Parathyroid adenoma (tissue), 2 donors: ENCODE results near the gene PHTF2.

Experiments used
- H2AFZ ChIP-seq: fragments of 300-600 bp; sonication (generic); one replicate; pipeline ENCODE4 v1.7.0; 2017; ENCODE audit warnings: antibody characterized with exemption, mild to moderate bottlenecking
- H3K27ac ChIP-seq: fragments of 300-600 bp; sonication (generic); one replicate; pipeline ENCODE4 v1.7.0; 2017
- H3K27me3 ChIP-seq: fragments of 300-600 bp; sonication (generic); one replicate; pipeline ENCODE4 v1.7.0; 2017; ENCODE audit warnings: low read length; ENCODE audit not compliant: control insufficient read depth, insufficient read depth
- H3K36me3 ChIP-seq: fragments of 300-600 bp; sonication (generic); one replicate; pipeline ENCODE4 v1.7.0; 2017; ENCODE audit warnings: low read length; ENCODE audit not compliant: control insufficient read depth, insufficient read depth
- H3K4me1 ChIP-seq: fragments of 300-600 bp; sonication (generic); one replicate; pipeline ENCODE4 v1.7.0; 2017; ENCODE audit warnings: control low read depth
- H3K4me2 ChIP-seq: fragments of 300-600 bp; sonication (generic); one replicate; pipeline ENCODE4 v1.7.0; 2017; ENCODE audit warnings: low read length
- H3K4me3 ChIP-seq: fragments of 300-600 bp; sonication (generic); one replicate; pipeline ENCODE4 v1.7.0; 2017; ENCODE audit warnings: low read depth, low read length
- H3K79me2 ChIP-seq: fragments of 300-600 bp; sonication (generic); one replicate; pipeline ENCODE4 v1.7.0; 2017; ENCODE audit warnings: control low read depth
- H3K9ac ChIP-seq: fragments of 300-600 bp; sonication (generic); one replicate; pipeline ENCODE4 v1.7.0; 2017; ENCODE audit warnings: mild to moderate bottlenecking
- H3K9me3 ChIP-seq: fragments of 300-600 bp; sonication (generic); one replicate; pipeline ENCODE4 v1.7.0; 2017; ENCODE audit warnings: low read length; ENCODE audit not compliant: control insufficient read depth
- TF ChIP-seq, protein P1 (sequence below): fragments of 300-600 bp; sonication (generic); IDR thresholded peaks from one replicate; pipeline ENCODE4 v1.7.0; 2017; ENCODE audit warnings: antibody characterized with exemption, mild to moderate bottlenecking
- donor health status: primary hyperparathyroidism.

The PHTF2 gene

DNA sequence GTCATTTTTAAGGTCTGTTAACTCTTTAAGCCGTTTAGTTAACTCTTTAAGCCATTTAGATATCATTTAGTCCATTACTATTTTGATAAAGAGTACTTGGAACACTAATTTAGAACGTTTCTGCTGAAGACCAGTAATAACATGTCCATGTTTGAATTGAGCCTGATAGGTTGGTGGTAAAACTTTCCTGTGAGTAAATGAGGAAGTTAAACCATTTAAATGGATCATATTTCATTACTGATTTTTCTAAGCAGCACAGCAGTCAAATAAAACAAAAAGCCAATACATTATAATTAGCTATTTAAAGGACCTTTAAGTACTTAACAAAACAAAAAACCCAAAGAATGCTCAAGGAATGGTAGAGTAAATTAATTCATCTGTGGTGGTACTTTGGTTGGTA, 29.4 kb downstream of the PHTF2 start:
- no peak overlapping the region for H2AFZ ChIP-seq
- H3K27me3 ChIP-seq: no peaks in the 10 kb centered on the region
- no peaks in the 10 kb centered on the region for H3K9me3 ChIP-seq
- H3K4me3 ChIP-seq: no peak overlapping the region
- peaks cover 5% of the 10 kb centered on the region for H3K4me1 ChIP-seq
- no peak overlapping the region for H3K27ac ChIP-seq
- peaks cover 17% of the 10 kb centered on the region for H3K79me2 ChIP-seq
- TF ChIP-seq, protein P1, sequence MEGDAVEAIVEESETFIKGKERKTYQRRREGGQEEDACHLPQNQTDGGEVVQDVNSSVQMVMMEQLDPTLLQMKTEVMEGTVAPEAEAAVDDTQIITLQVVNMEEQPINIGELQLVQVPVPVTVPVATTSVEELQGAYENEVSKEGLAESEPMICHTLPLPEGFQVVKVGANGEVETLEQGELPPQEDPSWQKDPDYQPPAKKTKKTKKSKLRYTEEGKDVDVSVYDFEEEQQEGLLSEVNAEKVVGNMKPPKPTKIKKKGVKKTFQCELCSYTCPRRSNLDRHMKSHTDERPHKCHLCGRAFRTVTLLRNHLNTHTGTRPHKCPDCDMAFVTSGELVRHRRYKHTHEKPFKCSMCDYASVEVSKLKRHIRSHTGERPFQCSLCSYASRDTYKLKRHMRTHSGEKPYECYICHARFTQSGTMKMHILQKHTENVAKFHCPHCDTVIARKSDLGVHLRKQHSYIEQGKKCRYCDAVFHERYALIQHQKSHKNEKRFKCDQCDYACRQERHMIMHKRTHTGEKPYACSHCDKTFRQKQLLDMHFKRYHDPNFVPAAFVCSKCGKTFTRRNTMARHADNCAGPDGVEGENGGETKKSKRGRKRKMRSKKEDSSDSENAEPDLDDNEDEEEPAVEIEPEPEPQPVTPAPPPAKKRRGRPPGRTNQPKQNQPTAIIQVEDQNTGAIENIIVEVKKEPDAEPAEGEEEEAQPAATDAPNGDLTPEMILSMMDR: no peak
- no peak overlapping the region for H3K4me2 ChIP-seq
- no peaks in the 10 kb centered on the region for H3K36me3 ChIP-seq
- no peak overlapping the region for H3K9ac ChIP-seq

DNA sequence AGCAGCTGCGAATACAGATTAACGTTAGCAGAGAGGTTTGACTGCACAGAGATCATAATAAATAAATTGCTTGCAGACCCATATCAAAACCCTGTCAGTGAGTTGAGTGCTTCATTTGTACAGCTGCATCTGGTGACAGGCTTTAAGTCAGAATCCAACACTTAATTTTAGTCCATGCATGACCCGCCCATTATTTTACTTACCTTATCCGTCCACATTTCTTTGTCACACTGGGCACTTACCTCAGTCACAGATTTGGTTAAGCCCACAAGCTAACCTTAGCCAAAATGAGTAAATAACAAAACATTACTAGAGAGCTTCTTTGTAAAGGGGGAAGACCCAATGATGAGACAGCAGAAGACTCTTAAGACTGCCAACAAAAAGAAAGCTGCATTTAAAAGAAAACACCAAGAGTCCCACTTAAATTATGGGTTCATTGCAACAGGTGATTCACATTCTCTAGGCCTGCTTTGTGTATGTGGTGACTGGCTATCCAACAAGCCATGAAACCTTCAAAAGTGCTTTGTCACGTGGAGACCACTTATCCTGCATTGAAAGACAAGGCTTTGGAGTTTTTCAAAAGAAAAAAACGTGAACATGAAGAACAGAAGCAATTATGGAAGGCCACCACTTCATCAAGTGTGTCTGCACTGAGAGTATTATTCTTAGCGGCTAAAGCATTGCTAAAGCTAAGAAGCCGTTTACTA, 32.2 kb downstream of the PHTF2 start:
- H3K36me3 ChIP-seq: no peaks in the 10 kb centered on the region
- no peak overlapping the region for H3K4me2 ChIP-seq
- TF ChIP-seq, protein P1: no peak
- H3K27ac ChIP-seq: no peak overlapping the region
- peaks cover 5% of the 10 kb centered on the region for H3K4me1 ChIP-seq
- no peaks in the 10 kb centered on the region for H3K27me3 ChIP-seq
- peaks cover 11% of the 10 kb centered on the region for H3K79me2 ChIP-seq
- no peak overlapping the region for H2AFZ ChIP-seq
- H3K9ac ChIP-seq: no peak overlapping the region
- H3K4me3 ChIP-seq: no peak overlapping the region
- no peaks in the 10 kb centered on the region for H3K9me3 ChIP-seq

DNA sequence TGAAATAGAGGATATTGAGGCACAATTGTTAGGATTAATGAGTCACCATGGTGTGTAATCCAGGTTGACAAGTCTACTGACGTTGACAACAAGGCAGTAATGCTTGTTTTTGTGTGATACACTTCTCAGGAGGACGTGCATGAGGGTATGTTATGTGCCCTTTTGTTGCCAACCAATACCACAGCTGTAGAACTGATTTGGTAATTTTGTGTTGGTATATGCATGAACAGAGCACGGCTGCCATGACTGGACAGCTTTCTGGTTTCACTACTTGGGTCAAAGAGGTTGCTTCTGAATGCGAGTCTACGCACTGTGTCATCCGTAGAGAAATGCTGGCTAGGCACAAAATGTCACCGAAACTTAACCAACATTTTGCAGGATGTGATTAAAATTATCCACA, 32.9 kb downstream of the PHTF2 start:
- H3K4me3 ChIP-seq: no peak overlapping the region

DNA sequence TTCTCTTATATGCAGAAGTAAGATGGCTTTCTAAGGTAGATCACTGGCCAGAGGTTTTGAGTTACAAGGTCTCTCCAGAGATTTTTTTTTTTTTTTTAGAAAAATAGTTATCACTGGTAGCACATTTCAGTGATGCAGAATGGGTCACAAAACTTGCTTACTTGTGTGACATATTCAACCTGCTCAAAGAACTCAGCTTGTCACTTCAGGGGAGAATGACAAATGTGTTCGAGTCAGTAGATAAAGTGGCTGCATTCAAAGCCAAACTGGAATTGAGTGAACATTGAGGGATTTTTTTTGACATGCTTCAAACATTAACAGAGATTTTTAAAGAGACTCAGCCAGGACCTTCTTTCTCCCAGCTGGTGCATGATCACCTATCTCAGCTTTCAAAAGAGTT, 33.4 kb downstream of the PHTF2 start:
- no peak overlapping the region for H3K9ac ChIP-seq

More for the DNA sequence above, 32.9 kb downstream of the PHTF2 start:
- TF ChIP-seq, protein P1: no peak
- peaks cover 5% of the 10 kb centered on the region for H3K4me1 ChIP-seq
- no peak overlapping the region for H3K9ac ChIP-seq
- H3K4me2 ChIP-seq: no peak overlapping the region
- no peaks in the 10 kb centered on the region for H3K9me3 ChIP-seq
- H3K79me2 ChIP-seq: peaks cover 11% of the 10 kb centered on the region
- H3K27me3 ChIP-seq: no peaks in the 10 kb centered on the region
- H3K27ac ChIP-seq: no peak overlapping the region
- no peak overlapping the region for H2AFZ ChIP-seq
- no peaks in the 10 kb centered on the region for H3K36me3 ChIP-seq

More for the DNA sequence above, 33.4 kb downstream of the PHTF2 start:
- Histone ChIP-seq H3K4me1 (peaks cover 5% of the 10 kb centered on the region), H3K4me3 (no peak overlapping the region), H3K27me3 (no peaks in the 10 kb centered on the region), H3K79me2 (peaks cover 12% of the 10 kb centered on the region), H3K4me2 (no peak overlapping the region), H3K9me3 (no peaks in the 10 kb centered on the region), H3K36me3 (no peaks in the 10 kb centered on the region), H2AFZ (no peak overlapping the region), H3K27ac (no peak overlapping the region)
- TF ChIP-seq, protein P1: no peak
